SIG-M5 treated with dmso at 0.1 percent for 504 hours (cell line): ENCODE data around the gene PRR14L.
"Not testable (repeated sequence)": the region's sequence is repeated elsewhere in the genome, so short reads cannot be mapped to it uniquely, and the experiment has no call there.

ENCODE experiments used
- DNase-seq: peaks from one replicate; lab custom pipeline; 2025; ENCODE audit not compliant: unreplicated experiment; lab: John Stamatoyannopoulos, UW

Gene PRR14L

GRCh38 chr22:31749636-31750364, at the start of gene PRR14L:
Gene PRR14L (minus strand): TSS chr22:31750132. CDS start chr22:31738860, 11,272 bp downstream.
- peak; percentile 90 for DNase-seq

GRCh38 chr22:31799358-31799757, 49.4 kb upstream of the PRR14L start:
- DNase-seq = not testable (repeated sequence)

GRCh38 chr22:31790240-31790639, 40.3 kb upstream of the PRR14L start:
- DNase-seq = peak; percentile 53

GRCh38 chr22:31789803-31790202, 39.9 kb upstream of the PRR14L start:
- no peak for DNase-seq

GRCh38 chr22:31776231-31776630, 26.3 kb upstream of the PRR14L start:
- no peak for DNase-seq

- DNase-seq = no peak
Observed at GRCh38 chr22:31773416-31773815, 23.5 kb upstream of the PRR14L start.

GRCh38 chr22:31768422-31769059, 18.6 kb upstream of the PRR14L start:
- no peak for DNase-seq

GRCh38 chr22:31764785-31765184, 14.9 kb upstream of the PRR14L start:
- DNase-seq = no peak

- DNase-seq = not testable (repeated sequence)
Observed at GRCh38 chr22:31758860-31759259, 8.9 kb upstream of the PRR14L start.

- no peak for DNase-seq
Observed at GRCh38 chr22:31757265-31757664, 7.3 kb upstream of the PRR14L start.

GRCh38 chr22:31754813-31755212, 4.9 kb upstream of the PRR14L start:
- DNase-seq = no peak

GRCh38 chr22:31753634-31754501, 3.9 kb upstream of the PRR14L start, which contains the start of gene DEPDC5:
Gene DEPDC5 (plus strand): TSS chr22:31754019. CDS start chr22:31754922, 903 bp downstream.
- DNase-seq = peak; percentile 87

GRCh38 chr22:31753005-31753633, 3.2 kb upstream of the PRR14L start:
- no peak for DNase-seq

GRCh38 chr22:31752096-31752847, 2.3 kb upstream of the PRR14L start:
- no peak for DNase-seq

- DNase-seq = no peak
Observed at GRCh38 chr22:31750365-31751284, 693 bp upstream of the PRR14L start.

- DNase-seq = no peak
Observed at GRCh38 chr22:31748490-31748889, 1.4 kb downstream of the PRR14L start.

GRCh38 chr22:31747441-31747840, 2.5 kb downstream of the PRR14L start:
- no peak for DNase-seq

- no peak for DNase-seq
Observed at GRCh38 chr22:31743871-31744270, 6.1 kb downstream of the PRR14L start.

- no peak for DNase-seq
Observed at GRCh38 chr22:31742682-31743081, 7.2 kb downstream of the PRR14L start.
